Measurements from ENCODE around the gene MSRB1. TPM values are rescaled to one million over a fixed set of nuclear protein-coding genes. Genes with fewer than 3 reads are reported as not detected.
"Not testable (repeated sequence)": the region's sequence is repeated elsewhere in the genome, so short reads cannot be mapped to it uniquely, and the experiment has no call there.

The MSRB1 gene
- total RNA-seq, 3 donors from 2014 or later: 34.8 to 46.3 (median 40.5) TPM

GRCh38 chr16:1923299-1924034, 19.5 kb downstream of the MSRB1 start:
- Histone ChIP-seq H3K9me3 (no peaks in the 10 kb centered on the region), H3K4me1 (ENCODE audit: low read depth) (peaks cover 9% of the 10 kb centered on the region), H3K36me3 (ENCODE audit: low read depth) (no peaks in the 10 kb centered on the region), H3K4me3 (no peak overlapping the region)
- DNase-seq: peak; percentile 67 to 79 (median 73)
- peak; percentile 86 for ATAC-seq
- TF ChIP-seq CTCF (IDR thresholded peaks at IDR 0.05): no peak
- intact Hi-C loops (cut with DNase I, micrococcal nuclease): loop anchor here in 1 of 2 donors (10.0 kb wide), 1 partner anchor 59 kb away; no protein-coding TSS in a partner anchor

GRCh38 chr16:1922357-1922756, 20.6 kb downstream of the MSRB1 start:
- Histone ChIP-seq H3K4me3 (no peak overlapping the region), H3K36me3 (ENCODE audit: low read depth) (no peaks in the 10 kb centered on the region), H3K4me1 (ENCODE audit: low read depth) (peaks cover 9% of the 10 kb centered on the region), H3K9me3 (no peaks in the 10 kb centered on the region)
- DNase-seq (no peak), ATAC-seq (no peak)
- intact Hi-C loops (cut with DNase I, micrococcal nuclease): loop anchor here in 1 of 2 donors (10.0 kb wide), 1 partner anchor 58 kb away; no protein-coding TSS in a partner anchor
- no peak for TF ChIP-seq CTCF (IDR thresholded peaks at IDR 0.05)

GRCh38 chr16:1920727-1921171, 22.2 kb downstream of the MSRB1 start:
- intact Hi-C loops (cut with DNase I, micrococcal nuclease): loop anchor here in 1 of 2 donors (10.0 kb wide), 1 partner anchor 56 kb away; no protein-coding TSS in a partner anchor
- no peak overlapping the region for H3K4me3 ChIP-seq
- no peaks in the 10 kb centered on the region for H3K9me3 ChIP-seq
- DNase-seq (peak in 1 of 3 donors; percentile 71), ATAC-seq (peak; percentile 65)
- no peaks in the 10 kb centered on the region for H3K36me3 ChIP-seq (ENCODE audit: low read depth)
- H3K4me1 ChIP-seq (ENCODE audit: low read depth): peaks cover 9% of the 10 kb centered on the region
- TF ChIP-seq CTCF (IDR thresholded peaks at IDR 0.05): no peak

GRCh38 chr16:1920122-1920521, 22.9 kb downstream of the MSRB1 start:
- not testable (repeated sequence) for DNase-seq; ATAC-seq; H3K36me3 ChIP-seq (ENCODE audit: low read depth); H3K4me1 ChIP-seq (ENCODE audit: low read depth); H3K9me3 ChIP-seq; H3K4me3 ChIP-seq
- intact Hi-C loops (cut with DNase I, micrococcal nuclease): loop anchor here in 1 of 2 donors (10.0 kb wide), 1 partner anchor 55 kb away; no protein-coding TSS in a partner anchor

GRCh38 chr16:1919327-1919998, 23.5 kb downstream of the MSRB1 start:
- ATAC-seq (no peak), DNase-seq (no peak)
- no peaks in the 10 kb centered on the region for H3K9me3 ChIP-seq
- TF ChIP-seq CTCF (IDR thresholded peaks at IDR 0.05): no peak
- H3K4me3 ChIP-seq: no peak overlapping the region
- no peaks in the 10 kb centered on the region for H3K36me3 ChIP-seq (ENCODE audit: low read depth)
- H3K4me1 ChIP-seq (ENCODE audit: low read depth): peaks cover 12% of the 10 kb centered on the region
- intact Hi-C loops (cut with DNase I, micrococcal nuclease): no loop called here
